Lower lobe of right lung (tissue), 2 donors: ENCODE data around the gene TRRAP. TPM values are rescaled to one million over a fixed set of nuclear protein-coding genes. Genes with fewer than 3 reads are reported as not detected.

Source experiments
- ATAC-seq, 2 donors: fragments of 200-7000 bp; cut with Tn5 transposase; one replicate each; pipeline ENCODE4 v1.9.1; 2020 to 2022; ENCODE audit warnings: mild to moderate bottlenecking in 2 of 2, moderate library complexity in 2 of 2
- DNase-seq: peaks from one replicate; pipeline ENCODE4 v3.0.0-alpha.2; 2020
- H3K27ac ChIP-seq: fragments of 200-600 bp; one replicate; pipeline ENCODE4 v1.8.0; 2022
- H3K27me3 ChIP-seq: fragments of 200-600 bp; one replicate; pipeline ENCODE4 v1.8.0; 2022; ENCODE audit warnings: low read depth
- H3K36me3 ChIP-seq: fragments of 200-600 bp; one replicate; pipeline ENCODE4 v1.8.0; 2022; ENCODE audit warnings: mild to moderate bottlenecking
- H3K4me1 ChIP-seq: fragments of 200-600 bp; one replicate; pipeline ENCODE4 v1.8.0; 2022
- H3K4me3 ChIP-seq: fragments of 200-600 bp; one replicate; pipeline ENCODE4 v1.8.0; 2022; ENCODE audit warnings: mild to moderate bottlenecking
- H3K9me3 ChIP-seq: fragments of 200-600 bp; one replicate; pipeline ENCODE4 v1.8.0; 2022
- intact Hi-C: fragments of 100-400 bp; cut with DNase I; formaldehyde crosslinking; loops from one replicate; pipeline ENCODE4 v1.11.0; 2022
- total RNA-seq: library from RNA; stranded (reverse); fragmentation: NEBNext Ultra II Directional; extraction: Animal tissue kit (Norgen Biotek cat#: 25700); gene quantifications from one replicate; pipeline ENCODE4 v1.2.1, GENCODE V29; 2021
- TF ChIP-seq, protein P1 (sequence below): fragments of 200-600 bp; IDR thresholded peaks from one replicate; pipeline ENCODE4 v1.8.0; 2022; ENCODE audit warnings: antibody characterized with exemption, mild to moderate bottlenecking
- donor health status: DM: no; HTN: yes; CAD: no; lungs with severe emphysema.

TRRAP gene
- total RNA-seq, 1 donor from 2014 or later, result 38.5 TPM

GRCh38 chr7:98982686-98983085 lies 104.4 kb downstream of the TRRAP start:
- no peaks in the 10 kb centered on the region for H3K4me1 ChIP-seq
- ATAC-seq (no peak), DNase-seq (no peak)
- H3K27me3 ChIP-seq, result no peaks in the 10 kb centered on the region
- no peak overlapping the region for H3K4me3 ChIP-seq
- intact Hi-C loops, result no loop called here
- no peak overlapping the region for H3K27ac ChIP-seq
- TF ChIP-seq, protein P1, sequence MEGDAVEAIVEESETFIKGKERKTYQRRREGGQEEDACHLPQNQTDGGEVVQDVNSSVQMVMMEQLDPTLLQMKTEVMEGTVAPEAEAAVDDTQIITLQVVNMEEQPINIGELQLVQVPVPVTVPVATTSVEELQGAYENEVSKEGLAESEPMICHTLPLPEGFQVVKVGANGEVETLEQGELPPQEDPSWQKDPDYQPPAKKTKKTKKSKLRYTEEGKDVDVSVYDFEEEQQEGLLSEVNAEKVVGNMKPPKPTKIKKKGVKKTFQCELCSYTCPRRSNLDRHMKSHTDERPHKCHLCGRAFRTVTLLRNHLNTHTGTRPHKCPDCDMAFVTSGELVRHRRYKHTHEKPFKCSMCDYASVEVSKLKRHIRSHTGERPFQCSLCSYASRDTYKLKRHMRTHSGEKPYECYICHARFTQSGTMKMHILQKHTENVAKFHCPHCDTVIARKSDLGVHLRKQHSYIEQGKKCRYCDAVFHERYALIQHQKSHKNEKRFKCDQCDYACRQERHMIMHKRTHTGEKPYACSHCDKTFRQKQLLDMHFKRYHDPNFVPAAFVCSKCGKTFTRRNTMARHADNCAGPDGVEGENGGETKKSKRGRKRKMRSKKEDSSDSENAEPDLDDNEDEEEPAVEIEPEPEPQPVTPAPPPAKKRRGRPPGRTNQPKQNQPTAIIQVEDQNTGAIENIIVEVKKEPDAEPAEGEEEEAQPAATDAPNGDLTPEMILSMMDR, result no peak
- H3K9me3 ChIP-seq, result no peaks in the 10 kb centered on the region
- H3K36me3 ChIP-seq, result peaks cover 100% of the 10 kb centered on the region

GRCh38 chr7:98984126-98984525 lies 105.8 kb downstream of the TRRAP start:
- TF ChIP-seq, protein P1, result no peak
- no peak overlapping the region for H3K27ac ChIP-seq
- no peaks in the 10 kb centered on the region for H3K4me1 ChIP-seq
- no peaks in the 10 kb centered on the region for H3K9me3 ChIP-seq
- DNase-seq (no peak), ATAC-seq (no peak)
- peaks cover 100% of the 10 kb centered on the region for H3K36me3 ChIP-seq
- no peaks in the 10 kb centered on the region for H3K27me3 ChIP-seq
- intact Hi-C loops, result no loop called here
- H3K4me3 ChIP-seq, result no peak overlapping the region

GRCh38 chr7:98985406-98985805 lies 107.1 kb downstream of the TRRAP start:
- H3K4me3 ChIP-seq, result no peak overlapping the region
- peaks cover 100% of the 10 kb centered on the region for H3K36me3 ChIP-seq
- DNase-seq (no peak), ATAC-seq (no peak)
- H3K9me3 ChIP-seq, result no peaks in the 10 kb centered on the region
- intact Hi-C loops, result no loop called here
- no peaks in the 10 kb centered on the region for H3K27me3 ChIP-seq
- no peak overlapping the region for H3K27ac ChIP-seq
- H3K4me1 ChIP-seq, result no peaks in the 10 kb centered on the region
- TF ChIP-seq, protein P1, result no peak

DNA sequence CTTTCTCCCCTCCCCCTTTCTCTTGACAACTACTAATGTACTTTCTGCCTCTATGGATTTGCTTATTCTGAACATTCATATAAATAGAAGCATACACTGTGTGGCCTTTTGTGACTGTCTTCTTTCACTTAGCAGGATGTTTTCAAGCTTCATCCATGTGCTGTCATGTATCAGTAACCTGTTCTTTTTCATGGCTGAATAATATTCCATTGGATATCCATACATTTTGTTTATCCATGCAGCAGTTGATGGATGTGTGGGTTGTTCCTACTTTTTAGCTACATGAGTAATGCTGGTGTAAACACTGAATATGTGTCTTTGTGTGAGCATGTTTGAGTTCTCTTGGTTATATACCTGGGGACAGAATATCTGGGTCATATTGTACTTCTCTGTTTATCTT lies 107.6 kb downstream of the TRRAP start:
- no peaks in the 10 kb centered on the region for H3K4me1 ChIP-seq
- intact Hi-C loops, result no loop called here
- TF ChIP-seq, protein P1, result no peak
- ATAC-seq (no peak), DNase-seq (no peak)
- H3K9me3 ChIP-seq, result no peaks in the 10 kb centered on the region
- peaks cover 100% of the 10 kb centered on the region for H3K36me3 ChIP-seq
- no peak overlapping the region for H3K27ac ChIP-seq
- H3K27me3 ChIP-seq, result no peaks in the 10 kb centered on the region
- H3K4me3 ChIP-seq, result no peak overlapping the region

DNA sequence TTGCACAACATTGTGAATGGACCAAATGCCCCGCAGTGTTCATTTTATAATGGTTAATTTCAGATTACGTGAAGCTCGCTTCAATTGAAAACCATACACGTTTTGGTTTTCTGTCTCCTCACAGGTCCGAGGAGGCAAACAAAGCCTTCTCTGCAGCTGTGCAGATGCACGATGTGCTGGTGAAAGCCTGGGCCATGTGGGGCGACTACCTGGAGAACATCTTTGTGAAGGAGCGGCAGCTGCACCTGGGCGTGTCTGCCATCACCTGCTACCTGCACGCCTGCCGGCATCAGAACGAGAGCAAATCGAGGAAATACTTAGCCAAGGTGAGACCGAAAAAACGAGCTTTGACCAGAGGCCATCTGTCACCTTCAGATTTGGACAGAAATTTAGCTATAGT lies 110.3 kb downstream of the TRRAP start:
- ATAC-seq (no peak), DNase-seq (no peak)
- H3K4me3 ChIP-seq, result no peak overlapping the region
- no peaks in the 10 kb centered on the region for H3K9me3 ChIP-seq
- TF ChIP-seq, protein P1, result no peak
- H3K36me3 ChIP-seq, result peaks cover 99% of the 10 kb centered on the region
- no peak overlapping the region for H3K27ac ChIP-seq
- H3K4me1 ChIP-seq, result no peaks in the 10 kb centered on the region
- intact Hi-C loops, result no loop called here
- H3K27me3 ChIP-seq, result no peaks in the 10 kb centered on the region

DNA sequence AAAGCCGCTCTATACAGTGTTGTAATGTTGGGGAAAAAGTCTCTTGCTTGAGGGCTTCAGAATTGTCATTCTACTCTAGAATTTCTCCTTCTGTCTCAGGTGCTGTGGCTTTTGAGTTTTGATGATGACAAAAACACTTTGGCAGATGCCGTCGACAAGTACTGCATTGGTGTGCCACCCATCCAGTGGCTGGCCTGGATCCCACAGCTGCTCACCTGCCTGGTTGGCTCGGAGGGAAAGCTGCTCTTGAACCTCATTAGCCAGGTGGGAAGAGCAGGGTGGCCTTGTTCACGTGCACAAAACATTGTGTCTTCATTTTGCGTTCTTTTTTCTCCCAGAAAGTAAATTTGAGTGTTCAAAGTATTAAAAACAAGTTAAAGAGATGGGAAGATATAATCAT lies 112.0 kb downstream of the TRRAP start:
- ATAC-seq, result no peak
- intact Hi-C loops, result no loop called here
- Histone ChIP-seq H3K36me3 (peaks cover 99% of the 10 kb centered on the region), H3K4me1 (no peaks in the 10 kb centered on the region), H3K9me3 (no peaks in the 10 kb centered on the region), H3K27ac (no peak overlapping the region), H3K27me3 (no peaks in the 10 kb centered on the region), H3K4me3 (no peak overlapping the region)
- DNase-seq, result no peak
- TF ChIP-seq, protein P1, result no peak
